HepG2 (cell line): ENCODE data around the gene BCL7A. TPM values are rescaled to one million over a fixed set of nuclear protein-coding genes. Genes with fewer than 3 reads are reported as not detected.
A peak's percentile ranks its signal among the peaks of the same experiment; 100 is the strongest.

Experiments used
- ATAC-seq: fragments of 200-7000 bp; cut with Tn5 transposase; 3 replicates; pipeline ENCODE4 v1.9.1; 2020; ENCODE audit warnings: mild to moderate bottlenecking, moderate library complexity
- BruUV-seq: library from RNA; stranded (reverse); fragments of 400-500 nt; replicated peaks from 2 replicates; lab custom pipeline; 2021; lab: Mats Ljungman, UMichigan
- CTCF ChIA-PET: fragments of 300-600 bp; formaldehyde crosslinking; extraction: SDS; loops from one replicate; lab custom pipeline; 2021; ENCODE audit warnings: low total read pairs, inconsistent platforms, low intra/inter-chr PET ratio; lab: Yijun Ruan, JAX
- POLR2A ChIA-PET: fragments of 350-600 bp; sonication (Branson Sonifier 250); formaldehyde crosslinking; loops from one replicate; lab custom pipeline; 2020; ENCODE audit warnings: antibody characterized with exemption, inconsistent platforms; lab: Yijun Ruan, JAX
- DNase-seq: peaks from one replicate; pipeline ENCODE4 v3.0.0-alpha.2; 2015; ENCODE audit warnings: low spot score
- FAIRE-seq: peaks from 3 replicates; lab custom pipeline; 2011; peaks lifted over from hg19 to GRCh38; lab: Jason Lieb, UNC
- H2AFZ ChIP-seq: one replicate; pipeline ENCODE4 v1.6.1; 2011; ENCODE audit warnings: low read length, inconsistent platforms
- H3K27ac ChIP-seq: fragments of 300-600 bp; 3 replicates; pipeline ENCODE4 v1.8.0; 2011; ENCODE audit warnings: mixed run types, mild to moderate bottlenecking, mixed read lengths, low read length, inconsistent platforms; ENCODE audit not compliant: insufficient read depth; ENCODE audit errors: extremely low read length
- H3K27me3 ChIP-seq, 2 experiments: fragments of 200-600 bp in 1 of 2; 2 replicates in 1 of 2; 3 replicates in 1 of 2; pipeline versions ENCODE4 v1.6.0 to v1.8.0; 2011; ENCODE audit warnings: low read length in 2 of 2, mild to moderate bottlenecking in 2 of 2, moderate library complexity in 2 of 2, inconsistent platforms in 1 of 2; ENCODE audit not compliant: insufficient read depth in 2 of 2, control insufficient read depth in 1 of 2
- H3K36me3 ChIP-seq, 2 experiments: fragments of 200-600 bp in 1 of 2; replicated peaks in 1 of 2; 2 replicates in 1 of 2; 3 replicates in 1 of 2; pipeline versions ENCODE4 v1.5.1 to v1.8.0; 2011; ENCODE audit warnings: low read length in 2 of 2, inconsistent platforms in 1 of 2; ENCODE audit not compliant: insufficient read depth in 2 of 2, control insufficient read depth in 1 of 2
- H3K4me1 ChIP-seq: 2 replicates; pipeline ENCODE4 v1.5.1; 2012; ENCODE audit warnings: low read length, inconsistent platforms; ENCODE audit not compliant: insufficient read depth
- H3K4me2 ChIP-seq: 2 replicates; pipeline ENCODE4 v1.6.0; 2011; ENCODE audit warnings: low read depth, low read length, inconsistent platforms
- H3K4me3 ChIP-seq, 3 experiments: fragments of 200-600 bp in 1 of 3; sonication (generic), shearing (Covaris generic) in 1 of 3; replicated peaks in 1 of 3; 2 replicates each; pipeline ENCODE4 v1.5.1; 2011 to 2016; ENCODE audit warnings: low read length in 3 of 3, inconsistent platforms in 2 of 3, low read depth in 2 of 3, mild to moderate bottlenecking in 2 of 3, control low read depth in 1 of 3, mixed read lengths in 1 of 3; ENCODE audit not compliant: insufficient read depth in 1 of 3
- H3K79me2 ChIP-seq: one replicate; pipeline ENCODE4 v1.6.1; 2011; ENCODE audit warnings: low read length, inconsistent platforms; ENCODE audit not compliant: insufficient read depth
- H3K9ac ChIP-seq: 2 replicates; pipeline ENCODE4 v1.6.0; 2011; ENCODE audit warnings: mild to moderate bottlenecking, low read depth, low read length, inconsistent platforms; ENCODE audit not compliant: insufficient read depth
- H3K9me3 ChIP-seq: 2 replicates; pipeline ENCODE4 v1.5.1; 2012; ENCODE audit warnings: mild to moderate bottlenecking, low read length
- H4K20me1 ChIP-seq: 2 replicates; pipeline ENCODE4 v1.6.0; 2011; ENCODE audit warnings: inconsistent platforms, mild to moderate bottlenecking, low read length, moderate library complexity; ENCODE audit not compliant: insufficient read depth
- ARID5B ChIP-seq: IDR thresholded peaks from 2 replicates; pipeline ENCODE4 v1.4.0; 2020; ENCODE audit warnings: mild to moderate bottlenecking, missing genetic modification reagents
- BCL3 ChIP-seq: sonication (generic); formaldehyde crosslinking; IDR thresholded peaks from 2 replicates; pipeline ENCODE4 v1.5.1; 2020; ENCODE audit warnings: mild to moderate bottlenecking, missing genetic modification reagents, moderate library complexity
- CHD4 ChIP-seq: fragments of 200-600 bp; sonication (generic); IDR thresholded peaks from 2 replicates; pipeline ENCODE4 v1.7.0; 2017; ENCODE audit warnings: mild to moderate bottlenecking, low read length, borderline replicate concordance
- RFXANK ChIP-seq: IDR thresholded peaks from 2 replicates; pipeline ENCODE4 v1.6.1; 2016
- SMARCE1 ChIP-seq: fragments of 450-650 bp; IDR thresholded peaks from 2 replicates; pipeline ENCODE4 v1.6.1; 2017; ENCODE audit warnings: borderline replicate concordance
- ZBTB33 ChIP-seq: sonication (generic); formaldehyde crosslinking; IDR thresholded peaks from 2 replicates; pipeline ENCODE4 v1.4.0; 2020; ENCODE audit warnings: missing genetic modification reagents
- ZSCAN22 ChIP-seq: sonication (generic); formaldehyde crosslinking; IDR thresholded peaks from 2 replicates; pipeline ENCODE4 v1.4.0; 2020; ENCODE audit warnings: mild to moderate bottlenecking, missing genetic modification reagents
- WGBS: methylation state at CpG from one replicate; pipeline ENCODE4 v1.1.6; 2017; ENCODE audit warnings: low lambda C conversion rate; 5-methylcytosine and 5-hydroxymethylcytosine counted together
- in situ Hi-C: cut with HindIII; loops from 2 replicates; pipeline ENCODE4 v1.10.0; 2017; ENCODE audit warnings: low pct_unique_long_range_greater_than_20kb; ENCODE audit not compliant: extremely low pct_ligation_motif_present
- intact Hi-C: fragments of 100-400 bp; cut with micrococcal nuclease; formaldehyde crosslinking; loops from one replicate; pipeline ENCODE4 v1.10.0; 2022; ENCODE audit not compliant: unreplicated experiment
- polyA plus RNA-seq, 8 experiments: library from polyadenylated mRNA; depleted of rRNA in 3 of 8; stranded (reverse) in 7 of 8; unstranded in 1 of 8; fragments of >200 nt; fragmentation: Illumina TruSeq in 4 of 8; extraction: Trizol in 4 of 8; gene quantifications; 2 replicates each; pipeline versions ENCODE4 v1.2.1 to v1.2.3, GENCODE V29; 2011 to 2016; ENCODE audit warnings: low read depth in 4 of 8, missing spikeins in 1 of 8, mixed read lengths in 1 of 8; ENCODE audit not compliant: insufficient read depth in 1 of 8
- total RNA-seq, 5 experiments: library from RNA; depleted of rRNA; stranded (reverse); fragments of >200 nt; fragmentation: Illumina TruSeq; extraction: Trizol; gene quantifications; 2 replicates each; pipeline ENCODE4 v1.2.3, GENCODE V29; 2016; ENCODE audit warnings: low read depth in 1 of 5

Gene BCL7A
- total and polyA plus RNA-seq, 2 of the 13 experiments (the other 11 are each of a cell fraction or from before 2014, with no cell fraction given) = 4.1 to 6.2 TPM

DNA sequence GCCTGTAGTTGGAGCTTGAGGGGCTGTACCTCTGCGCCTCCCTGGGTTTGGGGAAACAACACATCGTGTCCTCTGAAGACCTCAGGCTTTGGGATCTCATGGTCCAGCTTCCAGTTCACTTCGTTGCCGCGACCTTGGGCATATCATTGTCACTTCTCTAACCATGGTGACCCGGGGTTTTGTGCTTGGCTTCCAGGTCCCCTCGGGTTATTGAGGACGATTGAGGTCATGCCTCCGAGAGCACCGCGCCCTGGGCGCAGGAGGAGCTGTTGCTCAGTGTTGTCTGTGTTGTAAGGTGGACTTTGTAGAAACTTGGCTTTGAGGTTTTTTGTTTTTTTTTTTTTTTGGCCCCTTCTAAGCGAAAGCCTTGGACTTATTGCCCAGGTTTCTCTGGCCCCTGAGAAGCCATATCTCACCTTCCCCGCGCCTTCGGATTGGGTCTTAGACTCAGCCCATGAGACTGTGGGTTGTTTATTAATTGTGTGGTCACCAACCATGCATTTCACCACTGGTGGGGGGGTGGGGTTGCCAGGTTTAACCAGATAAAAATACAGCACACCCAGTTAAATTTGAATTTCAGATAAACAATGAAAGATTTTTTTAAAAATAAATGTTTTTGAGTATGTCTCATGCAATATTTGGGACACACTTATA, 2.6 kb downstream of the BCL7A start (continued):
- TF ChIP-seq BCL3 (CRISPR knock-in tag) = no peak

DNA sequence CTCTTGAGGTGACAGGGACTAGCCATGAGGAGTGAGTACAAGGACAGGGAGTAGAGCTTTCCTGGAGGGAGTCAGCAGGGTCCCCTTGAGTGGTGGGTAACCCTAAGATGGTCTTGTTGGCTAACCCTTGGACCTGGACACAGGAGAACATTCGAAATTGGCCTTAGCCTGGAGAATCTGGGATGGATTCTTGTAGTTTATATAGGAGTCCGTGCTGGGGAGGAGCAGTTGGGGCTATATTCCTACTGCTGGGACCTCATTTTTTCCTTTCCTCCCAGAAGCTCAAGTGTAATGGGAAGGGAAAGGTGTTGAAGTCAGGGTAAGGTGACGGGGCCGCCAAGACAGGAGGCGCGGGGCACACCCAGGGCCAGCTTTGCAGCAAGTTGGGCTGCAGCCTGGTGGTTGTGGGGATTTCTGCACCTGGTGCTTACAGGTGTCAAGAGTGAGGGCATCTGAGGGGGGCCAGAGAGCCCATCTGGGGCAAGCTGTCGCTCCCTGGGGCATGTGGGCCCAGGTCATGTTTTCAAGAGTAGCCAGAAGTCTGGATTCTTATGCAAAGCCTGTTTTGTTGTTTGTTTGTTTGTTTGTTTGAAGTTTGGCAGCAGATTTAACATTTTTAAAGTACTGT, 5.1 kb downstream of the BCL7A start:
- no peaks in the 10 kb centered on the region for H3K9me3 ChIP-seq
- no peak overlapping the region for H3K4me3 ChIP-seq
- no peak overlapping the region for H2AFZ ChIP-seq
- H3K4me2 ChIP-seq = no peak overlapping the region
- 0 out of 2 replicates have a peak, but pooled peaks cover 3% of the 10 kb centered on the region for H4K20me1 ChIP-seq
- WGBS = 97% methylated on average over 7 of the region's 7 CpGs
- FAIRE-seq (no peak), ATAC-seq (no peak), DNase-seq (no peak)
- no peak overlapping the region for H3K27ac ChIP-seq
- H3K4me1 ChIP-seq = peaks cover 37% of the 10 kb centered on the region
- no peaks in the 10 kb centered on the region for H3K27me3 ChIP-seq
- intact Hi-C loops (loop anchor here (10.0 kb wide), 1 partner anchor 112 kb away; the partner anchor contains the start of gene CFAP251), in situ Hi-C loops (no loop called here)
- ChIA-PET POLR2A (no interaction called here), CTCF (no interaction called here)
- no peak overlapping the region for H3K9ac ChIP-seq
- H3K79me2 ChIP-seq = peaks cover 22% of the 10 kb centered on the region
- TF ChIP-seq SMARCE1 (no peak), ZSCAN22 (CRISPR knock-in tag) (no peak), ZBTB33 (CRISPR knock-in tag) (peak; percentile 36; the same call in 1 of the 2 replicates), CHD4 (no peak), RFXANK (CRISPR knock-in tag) (no peak), ARID5B (CRISPR knock-in tag) (no peak)
- no TSS peak for BruUV-seq
- H3K36me3 ChIP-seq = peaks cover 0 to 1% of the 10 kb centered on the region in 2 experiments; a peak in 1 of 5 replicates
